Prostate gland (tissue), 2 donors: ENCODE data around the gene EFCAB8. TPM values are rescaled to one million over a fixed set of nuclear protein-coding genes. Genes with fewer than 3 reads are reported as not detected.

Source experiments
- DNase-seq: peaks from one replicate; pipeline ENCODE4 v3.0.0-alpha.2; 2019; ENCODE audit warnings: low spot score
- H3K27ac ChIP-seq, 2 donors: fragments of 200-600 bp; sonication (generic); 2 replicates each; pipeline ENCODE4 v1.5.1; 2017 to 2019
- H3K27me3 ChIP-seq: fragments of 200-600 bp; sonication (generic); replicated peaks from 2 replicates; pipeline ENCODE4 v1.5.1; 2019; ENCODE audit not compliant: insufficient read depth
- H3K36me3 ChIP-seq, 2 donors: fragments of 200-600 bp; sonication (generic); 1 replicate in 1 of 2; 2 replicates in 1 of 2; pipeline versions ENCODE4 v1.5.1 to v1.8.1; 2017 to 2019
- H3K4me1 ChIP-seq: fragments of 200-600 bp; sonication (generic); replicated peaks from 2 replicates; pipeline ENCODE4 v1.5.1; 2019
- H3K4me3 ChIP-seq, 2 donors: fragments of 200-600 bp; sonication (generic); 2 replicates each; pipeline ENCODE4 v1.5.1; 2017 to 2019
- H3K9me3 ChIP-seq: fragments of 200-600 bp; sonication (generic); 2 replicates; pipeline ENCODE4 v1.5.1; 2017
- CTCF ChIP-seq, 4 experiments: fragments of 200-600 bp in 2 of 4; fragments of 450-650 bp in 2 of 4; sonication (generic) in 2 of 4; IDR thresholded peaks; 1 replicate in 3 of 4; 2 replicates in 1 of 4; pipeline ENCODE4 v1.5.1; 2016 to 2019; ENCODE audit warnings: antibody characterized with exemption in 4 of 4, mild to moderate bottlenecking in 2 of 4, moderate library complexity in 2 of 4
- POLR2A ChIP-seq: fragments of 450-650 bp; IDR thresholded peaks from one replicate; pipeline ENCODE4 v1.6.1; 2016; ENCODE audit warnings: antibody characterized with exemption, mild to moderate bottlenecking
- POLR2AphosphoS5 ChIP-seq: sonication (generic); formaldehyde crosslinking; IDR thresholded peaks from one replicate; pipeline ENCODE4 v1.6.1; 2017; ENCODE audit warnings: antibody characterized with exemption
- WGBS: methylation state at CpG from one replicate; pipeline ENCODE4 v1.1.5; 2018; 5-methylcytosine and 5-hydroxymethylcytosine counted together
- intact Hi-C: fragments of 100-400 bp; cut with DNase I; formaldehyde crosslinking; loops from one replicate; pipeline ENCODE4 v1.14.2; 2022
- total RNA-seq, 2 donors: library from RNA; depleted of rRNA; stranded (reverse); fragments of >200 nt; gene quantifications; one replicate each; pipeline ENCODE4 v1.1.0, GENCODE V29; 2016

EFCAB8 gene
- total RNA-seq, 2 donors from 2014 or later: 0.87 to 1.8 TPM

GRCh38 chr20:32841632-32842031 lies 17.1 kb upstream of the EFCAB8 start:
- DNase-seq: no peak
- TF ChIP-seq POLR2A: no peak
- TF ChIP-seq CTCF (IDR thresholded peaks at IDR 0.05): no peak
- no peak overlapping the region for H3K4me3 ChIP-seq
- H3K36me3 ChIP-seq: peaks cover 5 to 13% of the 10 kb centered on the region in 2 donors
- no peak overlapping the region for H3K27ac ChIP-seq
- H3K9me3 ChIP-seq: no peaks in the 10 kb centered on the region
- intact Hi-C loops: no loop called here
- no peaks in the 10 kb centered on the region for H3K4me1 ChIP-seq
- WGBS: 96% methylated on average over 2 of the region's 2 CpGs
- no peaks in the 10 kb centered on the region for H3K27me3 ChIP-seq

- H3K4me1 ChIP-seq: no peaks in the 10 kb centered on the region
- H3K9me3 ChIP-seq: no peaks in the 10 kb centered on the region
- H3K27me3 ChIP-seq: no peaks in the 10 kb centered on the region
- peaks cover 1 to 5% of the 10 kb centered on the region in 2 donors for H3K36me3 ChIP-seq
- intact Hi-C loops: no loop called here
- TF ChIP-seq POLR2AphosphoS5 (no peak), CTCF (IDR thresholded peaks at IDR 0.05) (no peak), POLR2A (no peak)
- no peak overlapping the region for H3K27ac ChIP-seq
- no peak overlapping the region for H3K4me3 ChIP-seq
- DNase-seq: no peak
- WGBS: 89% methylated on average over 8 of the region's 8 CpGs
These were observed 15.8 kb upstream of the EFCAB8 start for GRCh38 chr20:32842688-32843524.

GRCh38 chr20:32845786-32846185 lies 12.9 kb upstream of the EFCAB8 start:
- H3K36me3 ChIP-seq: peaks cover 0 to under 1% of the 10 kb centered on the region in 2 donors

GRCh38 chr20:32846852-32847251 lies 11.9 kb upstream of the EFCAB8 start:
- WGBS: 85% methylated on average over 5 of the region's 5 CpGs
- Histone ChIP-seq H3K36me3 (no peaks in the 10 kb centered on the region), H3K4me1 (no peaks in the 10 kb centered on the region), H3K27ac (no peak overlapping the region), H3K4me3 (no peak overlapping the region), H3K27me3 (no peaks in the 10 kb centered on the region), H3K9me3 (no peaks in the 10 kb centered on the region)
- DNase-seq: no peak
- intact Hi-C loops: no loop called here
- TF ChIP-seq POLR2A (no peak), POLR2AphosphoS5 (no peak), CTCF (IDR thresholded peaks at IDR 0.05) (no peak)

More at GRCh38 chr20:32845786-32846185, 12.9 kb upstream of the EFCAB8 start:
- H3K27ac ChIP-seq: no peak overlapping the region
- 48% methylated on average over 2 of the region's 2 CpGs for WGBS
- H3K4me1 ChIP-seq: no peaks in the 10 kb centered on the region
- intact Hi-C loops: no loop called here
- no peaks in the 10 kb centered on the region for H3K9me3 ChIP-seq
- TF ChIP-seq POLR2AphosphoS5 (no peak), POLR2A (no peak), CTCF (IDR thresholded peaks at IDR 0.05) (no peak)
- no peak overlapping the region for H3K4me3 ChIP-seq
- DNase-seq: no peak
- H3K27me3 ChIP-seq: no peaks in the 10 kb centered on the region

- Histone ChIP-seq H3K4me3 (no peak overlapping the region), H3K27me3 (no peaks in the 10 kb centered on the region), H3K36me3 (no peaks in the 10 kb centered on the region), H3K4me1 (no peaks in the 10 kb centered on the region), H3K9me3 (no peaks in the 10 kb centered on the region), H3K27ac (no peak overlapping the region)
- WGBS: 89% methylated on average over 5 of the region's 5 CpGs
- TF ChIP-seq POLR2A (no peak), CTCF (IDR thresholded peaks at IDR 0.05) (no peak), POLR2AphosphoS5 (no peak)
- intact Hi-C loops: no loop called here
- DNase-seq: no peak
These were observed 10.8 kb upstream of the EFCAB8 start for GRCh38 chr20:32847964-32848363.
